Kidney (tissue), 14 donors: Measurements from ENCODE around the gene ENOX1. TPM values are rescaled to one million over a fixed set of nuclear protein-coding genes. Genes with fewer than 3 reads are reported as not detected.

Experiments
- DNase-seq, 5 donors: peaks; one replicate each; pipeline ENCODE4 v3.0.0-alpha.2; 2013 to 2020
- FAIRE-seq: peaks from 2 replicates; lab custom pipeline; 2012; peaks lifted over from hg19 to GRCh38; lab: Jason Lieb, UNC
- H3K27ac ChIP-seq, 2 donors: one replicate each; pipeline ENCODE4 v1.7.0; 2013; ENCODE audit warnings: low read depth in 2 of 2, low read length in 2 of 2, inconsistent platforms in 1 of 2
- H3K27me3 ChIP-seq: one replicate; pipeline ENCODE4 v1.7.1; 2013; ENCODE audit warnings: low read length, inconsistent platforms; ENCODE audit not compliant: control insufficient read depth, insufficient read depth
- H3K36me3 ChIP-seq, 3 donors: one replicate each; pipeline versions ENCODE4 v1.7.0 to v1.7.1; 2013; ENCODE audit warnings: low read length in 3 of 3, control low read depth in 1 of 3, inconsistent platforms in 1 of 3; ENCODE audit not compliant: insufficient read depth in 3 of 3, control insufficient read depth in 2 of 3
- H3K4me1 ChIP-seq, 3 donors: one replicate each; pipeline versions ENCODE4 v1.7.0 to v1.7.1; 2013; ENCODE audit warnings: low read length in 3 of 3, inconsistent platforms in 1 of 3, low read depth in 1 of 3; ENCODE audit not compliant: control insufficient read depth in 2 of 3, insufficient read depth in 2 of 3
- H3K4me3 ChIP-seq, 3 donors: one replicate each; pipeline versions ENCODE4 v1.7.0 to v1.8.1; 2013; ENCODE audit warnings: low read length in 3 of 3, control low read depth in 1 of 3, inconsistent platforms in 1 of 3
- H3K9ac ChIP-seq, 3 donors: one replicate each; pipeline versions ENCODE4 v1.7.0 to v1.7.1; 2013; ENCODE audit warnings: low read length in 3 of 3, control low read depth in 1 of 3, inconsistent platforms in 1 of 3
- H3K9me3 ChIP-seq, 3 donors: one replicate each; pipeline versions ENCODE4 v1.7.0 to v1.7.1; 2013; ENCODE audit warnings: low read length in 3 of 3, control low read depth in 1 of 3, inconsistent platforms in 1 of 3; ENCODE audit not compliant: control insufficient read depth in 2 of 3, insufficient read depth in 1 of 3
- CTCF ChIP-seq: IDR thresholded peaks from 3 replicates; pipeline ENCODE4 v1.5.1; 2012; ENCODE audit warnings: mild to moderate bottlenecking, moderate library complexity, borderline replicate concordance; ENCODE audit not compliant: insufficient read depth; ENCODE audit errors: extremely low read depth
- intact Hi-C: fragments of 100-400 bp; cut with DNase I; formaldehyde crosslinking; loops from one replicate; pipeline ENCODE4 v1.11.1; 2022
- polyA plus RNA-seq: library from polyadenylated mRNA; stranded (reverse); fragments of 350-450 nt; fragmentation: Illumina TruSeq; extraction: RNeasy Lipid Tissue Mini Kit (QIAGEN cat#74804); gene quantifications from one replicate; pipeline ENCODE4 v1.2.3, GENCODE V29; 2014; ENCODE audit warnings: low read depth, low replicate concordance; ENCODE audit not compliant: insufficient read depth
- total RNA-seq: library from RNA; stranded (reverse); fragmentation: NEBNext Ultra II Directional; extraction: Animal tissue kit (Norgen Biotek cat#: 25700); gene quantifications from one replicate; pipeline ENCODE4 v1.2.1, GENCODE V29; 2021
- donor health status: control.
- donor health status: control.
- donor health status: control.
- donor health status: control.
- donor health status: control.
- donor health status: DM: yes; HTN: yes; CAD: no.
- donor health status: Normal renal cell carcinoma (clear cell type).

Gene ENOX1
- total and polyA plus RNA-seq, 2 donors from 2014 or later, result 4.9 to 6.8 TPM

DNA sequence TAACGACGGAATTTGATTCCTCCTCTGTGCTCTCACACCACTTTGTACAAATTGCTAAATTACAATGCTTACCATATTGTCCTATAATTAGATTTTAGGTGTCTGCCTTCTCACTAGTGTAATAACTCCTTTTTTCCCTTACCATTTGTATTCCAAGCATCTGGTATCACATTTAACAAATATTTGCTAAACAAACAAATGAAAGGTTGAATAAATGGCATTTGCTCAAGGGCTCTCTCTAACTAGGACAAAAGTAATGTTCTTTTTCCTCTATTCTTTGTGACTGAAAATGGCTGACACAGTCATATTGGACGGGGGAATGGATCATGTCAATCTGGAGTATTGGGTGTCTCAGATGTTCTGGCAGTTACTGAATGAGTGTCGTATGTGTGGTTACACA is 99.7 kb downstream of the ENOX1 start:
- no peak for FAIRE-seq
- Histone ChIP-seq H3K9ac (no peak overlapping the region), H3K4me1 (peaks cover 0 to 9% (median 0%) of the 10 kb centered on the region in 3 donors), H3K27me3 (no peaks in the 10 kb centered on the region), H3K4me3 (no peak overlapping the region), H3K36me3 (no peaks in the 10 kb centered on the region), H3K9me3 (no peaks in the 10 kb centered on the region), H3K27ac (no peak overlapping the region)
- no peak for TF ChIP-seq CTCF
- no peak for DNase-seq
- intact Hi-C loops, result no loop called here

GRCh38 chr13:43686557-43686956 is 100.2 kb downstream of the ENOX1 start:
- no peaks in the 10 kb centered on the region for H3K9me3 ChIP-seq
- no peak for DNase-seq
- no peak overlapping the region for H3K27ac ChIP-seq
- H3K4me3 ChIP-seq, result no peak overlapping the region
- H3K4me1 ChIP-seq, result peaks cover 0 to 9% (median 0%) of the 10 kb centered on the region in 3 donors
- H3K27me3 ChIP-seq, result no peaks in the 10 kb centered on the region
- peak overlapping the region in 1 of 3 donors; percentile 3 for H3K9ac ChIP-seq
- H3K36me3 ChIP-seq, result no peaks in the 10 kb centered on the region
- FAIRE-seq, result no peak
- intact Hi-C loops, result no loop called here
- no peak for TF ChIP-seq CTCF

DNA sequence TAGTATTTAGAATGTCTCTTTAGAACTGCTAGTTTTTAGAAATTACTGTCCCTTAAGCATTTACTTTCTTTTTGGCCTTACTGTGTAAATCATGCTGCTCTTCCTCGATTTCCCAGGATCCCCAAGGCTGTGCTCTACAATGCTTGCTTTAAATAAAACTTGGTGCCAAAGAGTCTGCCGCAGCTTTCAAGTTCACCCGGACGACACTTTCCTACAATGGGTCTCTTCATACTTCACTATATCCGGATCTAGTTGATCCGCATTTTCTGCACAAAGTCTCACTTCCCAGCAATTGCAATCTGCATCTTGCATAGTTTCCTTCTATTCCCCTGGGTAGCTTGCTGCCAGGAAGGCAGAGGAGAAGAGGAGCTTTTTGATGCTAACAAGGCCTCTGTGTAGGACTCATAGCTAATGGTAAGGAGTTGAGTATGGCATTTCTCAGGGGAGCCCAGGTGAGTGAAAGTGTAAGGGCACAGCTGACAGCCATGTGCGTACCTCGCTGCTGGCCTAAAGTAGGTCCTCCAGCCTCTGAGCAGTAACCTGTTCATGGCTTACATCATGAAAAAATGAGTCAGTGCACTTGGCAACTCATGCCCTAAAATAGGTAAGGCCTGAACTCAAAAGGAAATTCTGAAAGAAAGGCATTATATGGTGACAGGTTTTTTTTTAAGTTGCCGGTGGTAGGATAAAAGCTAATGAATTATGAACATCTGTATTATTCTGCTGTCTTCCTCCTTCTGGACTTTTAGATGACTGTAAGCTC is 101.6 kb downstream of the ENOX1 start:
- TF ChIP-seq CTCF, result no peak
- H3K4me3 ChIP-seq, result no peak overlapping the region
- no peaks in the 10 kb centered on the region for H3K27me3 ChIP-seq
- H3K9me3 ChIP-seq, result no peaks in the 10 kb centered on the region
- FAIRE-seq (no peak), DNase-seq (no peak)
- intact Hi-C loops, result no loop called here
- no peak overlapping the region for H3K9ac ChIP-seq
- H3K36me3 ChIP-seq, result no peaks in the 10 kb centered on the region
- H3K27ac ChIP-seq, result no peak overlapping the region
- H3K4me1 ChIP-seq, result peaks cover 0 to 9% (median 0%) of the 10 kb centered on the region in 3 donors
